SJCRH30 (cell line): ENCODE measurements around the gene C2orf76. TPM values are rescaled to one million over a fixed set of nuclear protein-coding genes. Genes with fewer than 3 reads are reported as not detected.
"Not testable (repeated sequence)": the region's sequence is repeated elsewhere in the genome, so short reads cannot be mapped to it uniquely, and the experiment has no call there.

Experiments
- DNase-seq, 2 experiments: peaks; one replicate each; pipeline ENCODE4 v3.0.0-alpha.2; 2015 to 2020
- H3K27ac ChIP-seq: fragments of 250-450 bp; sonication (Bioruptor Pico); 2 replicates; pipeline ENCODE4 v1.5.1; 2020; ENCODE audit warnings: mild to moderate bottlenecking, moderate library complexity
- H3K27me3 ChIP-seq: fragments of 250-450 bp; sonication (Bioruptor Pico); 2 replicates; pipeline ENCODE4 v1.5.1; 2020; ENCODE audit warnings: mild to moderate bottlenecking, moderate library complexity
- H3K36me3 ChIP-seq: fragments of 250-450 bp; sonication (Bioruptor Pico); 2 replicates; pipeline ENCODE4 v1.5.1; 2020; ENCODE audit warnings: mild to moderate bottlenecking, moderate library complexity
- H3K4me1 ChIP-seq: fragments of 250-450 bp; sonication (Bioruptor Pico); 2 replicates; pipeline ENCODE4 v1.5.1; 2020; ENCODE audit warnings: mild to moderate bottlenecking, moderate library complexity
- H3K4me3 ChIP-seq: fragments of 250-450 bp; sonication (Bioruptor Pico); 2 replicates; pipeline ENCODE4 v1.5.1; 2020; ENCODE audit warnings: mild to moderate bottlenecking, moderate library complexity
- H3K9me3 ChIP-seq: fragments of 250-450 bp; sonication (Bioruptor Pico); replicated peaks from 2 replicates; pipeline ENCODE4 v1.5.1; 2020; ENCODE audit warnings: mild to moderate bottlenecking, moderate library complexity
- total RNA-seq: library from RNA; depleted of rRNA; stranded (reverse); fragments of >200 nt; shearing (Covaris generic); gene quantifications from 2 replicates; pipeline ENCODE4 v1.2.3, GENCODE V29; 2014

The C2orf76 gene
- total RNA-seq, 1 experiment from 2014 or later, result 7.0 TPM

- H3K4me1 ChIP-seq, result no peaks in the 10 kb centered on the region
- no peaks in the 10 kb centered on the region for H3K36me3 ChIP-seq
- DNase-seq, result no peak
- H3K4me3 ChIP-seq, result no peak overlapping the region
- H3K27me3 ChIP-seq, result peaks cover 5% of the 10 kb centered on the region; the same call in 1 of the 2 replicates
- no peaks in the 10 kb centered on the region for H3K9me3 ChIP-seq
- no peak overlapping the region for H3K27ac ChIP-seq
These were observed 80.0 kb downstream of the C2orf76 start for GRCh38 chr2:119286661-119287060.

GRCh38 chr2:119283873-119284331 is 82.7 kb downstream of the C2orf76 start:
- Histone ChIP-seq H3K4me3 (no peak overlapping the region), H3K27ac (no peak overlapping the region), H3K27me3 (peaks cover 5% of the 10 kb centered on the region; the same call in 1 of the 2 replicates), H3K36me3 (no peaks in the 10 kb centered on the region), H3K9me3 (no peaks in the 10 kb centered on the region), H3K4me1 (no peaks in the 10 kb centered on the region)
- peak; percentile 40 to 45 for DNase-seq

- no peak overlapping the region for H3K4me3 ChIP-seq
- no peaks in the 10 kb centered on the region for H3K36me3 ChIP-seq
- H3K27ac ChIP-seq, result no peak overlapping the region
- no peaks in the 10 kb centered on the region for H3K4me1 ChIP-seq
- no peaks in the 10 kb centered on the region for H3K9me3 ChIP-seq
- H3K27me3 ChIP-seq, result peaks cover 5% of the 10 kb centered on the region; the same call in 1 of the 2 replicates
- no peak for DNase-seq
These were observed 83.6 kb downstream of the C2orf76 start for GRCh38 chr2:119282996-119283511.

- Histone ChIP-seq H3K27me3 (peaks cover 5% of the 10 kb centered on the region; the same call in 1 of the 2 replicates), H3K27ac (no peak overlapping the region), H3K9me3 (no peaks in the 10 kb centered on the region), H3K4me1 (no peaks in the 10 kb centered on the region), H3K4me3 (no peak overlapping the region), H3K36me3 (no peaks in the 10 kb centered on the region)
- no peak for DNase-seq
These were observed 84.3 kb downstream of the C2orf76 start for GRCh38 chr2:119282146-119282995.

GRCh38 chr2:119280680-119281079 is 86.0 kb downstream of the C2orf76 start:
- no peak overlapping the region for H3K4me3 ChIP-seq
- peaks cover 5% of the 10 kb centered on the region; the same call in 1 of the 2 replicates for H3K27me3 ChIP-seq
- H3K4me1 ChIP-seq, result no peaks in the 10 kb centered on the region
- H3K27ac ChIP-seq, result no peak overlapping the region
- H3K36me3 ChIP-seq, result no peaks in the 10 kb centered on the region
- no peaks in the 10 kb centered on the region for H3K9me3 ChIP-seq
- DNase-seq, result no peak

- DNase-seq, result no peak
- Histone ChIP-seq H3K4me3 (no peak overlapping the region), H3K27ac (no peak overlapping the region)
These were observed 87.0 kb downstream of the C2orf76 start for GRCh38 chr2:119279666-119280065.

GRCh38 chr2:119278946-119279345 is 87.7 kb downstream of the C2orf76 start:
- Histone ChIP-seq H3K9me3 (no peaks in the 10 kb centered on the region), H3K4me3 (no peak overlapping the region), H3K27me3 (peaks cover 5% of the 10 kb centered on the region; the same call in 1 of the 2 replicates), H3K36me3 (no peaks in the 10 kb centered on the region), H3K4me1 (no peaks in the 10 kb centered on the region), H3K27ac (no peak overlapping the region)
- no peak for DNase-seq

More at GRCh38 chr2:119279666-119280065, 87.0 kb downstream of the C2orf76 start:
- H3K27me3 ChIP-seq, result peaks cover 5% of the 10 kb centered on the region; the same call in 1 of the 2 replicates
- H3K9me3 ChIP-seq, result no peaks in the 10 kb centered on the region
- no peaks in the 10 kb centered on the region for H3K36me3 ChIP-seq
- no peaks in the 10 kb centered on the region for H3K4me1 ChIP-seq

- not testable (repeated sequence) for H3K4me1 ChIP-seq, DNase-seq, H3K4me3 ChIP-seq, H3K36me3 ChIP-seq, H3K27me3 ChIP-seq, H3K27ac ChIP-seq, H3K9me3 ChIP-seq
These were observed 88.2 kb downstream of the C2orf76 start for GRCh38 chr2:119278385-119278784.

- H3K27ac ChIP-seq, result no peak overlapping the region
- H3K4me1 ChIP-seq, result no peaks in the 10 kb centered on the region
- H3K4me3 ChIP-seq, result no peak overlapping the region
- H3K27me3 ChIP-seq, result no peaks in the 10 kb centered on the region; the same call in 1 of the 2 replicates
- no peak for DNase-seq
- H3K36me3 ChIP-seq, result no peaks in the 10 kb centered on the region
- H3K9me3 ChIP-seq, result no peaks in the 10 kb centered on the region
These were observed 89.8 kb downstream of the C2orf76 start for GRCh38 chr2:119276864-119277263.

- no peaks in the 10 kb centered on the region for H3K36me3 ChIP-seq
- no peaks in the 10 kb centered on the region for H3K9me3 ChIP-seq
- H3K4me3 ChIP-seq, result no peak overlapping the region
- H3K4me1 ChIP-seq, result no peaks in the 10 kb centered on the region
- no peak for DNase-seq
- no peaks in the 10 kb centered on the region for H3K27me3 ChIP-seq
- no peak overlapping the region for H3K27ac ChIP-seq
These were observed 99.0 kb downstream of the C2orf76 start for GRCh38 chr2:119267604-119268003.

- no peaks in the 10 kb centered on the region for H3K36me3 ChIP-seq
- no peaks in the 10 kb centered on the region for H3K27me3 ChIP-seq
- no peaks in the 10 kb centered on the region for H3K9me3 ChIP-seq
- peaks cover 5% of the 10 kb centered on the region; the same call in 1 of the 2 replicates for H3K4me1 ChIP-seq
- no peak overlapping the region for H3K27ac ChIP-seq
- DNase-seq, result no peak
- H3K4me3 ChIP-seq, result no peak overlapping the region
These were observed 100.5 kb downstream of the C2orf76 start for GRCh38 chr2:119266091-119266589.

GRCh38 chr2:119265693-119266066 is 101.0 kb downstream of the C2orf76 start:
- H3K9me3 ChIP-seq, result no peaks in the 10 kb centered on the region
- DNase-seq, result no peak
- H3K36me3 ChIP-seq, result no peaks in the 10 kb centered on the region
- H3K4me1 ChIP-seq, result peaks cover 9% of the 10 kb centered on the region; the same call in 1 of the 2 replicates
- no peaks in the 10 kb centered on the region for H3K27me3 ChIP-seq
- no peak overlapping the region for H3K27ac ChIP-seq
- H3K4me3 ChIP-seq, result no peak overlapping the region

GRCh38 chr2:119264781-119265692 is 101.6 kb downstream of the C2orf76 start:
- Histone ChIP-seq H3K4me3 (no peak overlapping the region), H3K27me3 (no peaks in the 10 kb centered on the region), H3K9me3 (no peaks in the 10 kb centered on the region), H3K4me1 (peaks cover 10% of the 10 kb centered on the region; the same call in 1 of the 2 replicates), H3K36me3 (no peaks in the 10 kb centered on the region), H3K27ac (no peak overlapping the region)
- peak; percentile 44 to 80 for DNase-seq

GRCh38 chr2:119263656-119264055 is 103.0 kb downstream of the C2orf76 start:
- no peaks in the 10 kb centered on the region for H3K9me3 ChIP-seq
- H3K27me3 ChIP-seq, result no peaks in the 10 kb centered on the region
- no peaks in the 10 kb centered on the region for H3K36me3 ChIP-seq
- no peak overlapping the region for H3K27ac ChIP-seq
- DNase-seq, result no peak
- no peak overlapping the region for H3K4me3 ChIP-seq
- peaks cover 16% of the 10 kb centered on the region; the same call in 1 of the 2 replicates for H3K4me1 ChIP-seq
